HL-60/S4 (cell line): ENCODE results near the gene MYEOV.

ENCODE experiments used
- in situ Hi-C: fragments of 300-500 bp; cut with MboI; formaldehyde crosslinking; loops from 2 replicates; pipeline ENCODE4 v1.14.3; 2022; ENCODE audit warnings: low sequenced_read_pairs

Gene MYEOV

DNA sequence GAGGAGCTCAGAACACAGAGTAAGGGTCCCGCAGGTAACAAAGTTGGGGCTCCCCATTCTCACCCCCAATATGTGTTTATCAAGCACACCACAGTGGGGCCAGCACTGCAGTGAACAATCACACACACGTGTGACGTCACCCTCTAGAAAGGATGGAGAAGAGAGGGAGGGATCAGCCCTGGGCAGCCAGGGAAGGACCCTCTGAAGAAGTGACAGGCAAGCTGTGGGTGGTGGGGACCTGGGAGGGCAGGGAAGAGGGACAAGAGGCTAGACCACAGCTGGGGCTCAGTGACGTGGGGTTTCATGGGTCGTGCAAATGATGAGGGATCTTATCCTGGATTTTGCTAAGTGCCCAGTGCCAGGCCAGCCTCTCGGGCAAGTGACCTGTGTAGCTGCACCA is 28.7 kb upstream of the MYEOV start:
- in situ Hi-C loops: no loop called here

DNA sequence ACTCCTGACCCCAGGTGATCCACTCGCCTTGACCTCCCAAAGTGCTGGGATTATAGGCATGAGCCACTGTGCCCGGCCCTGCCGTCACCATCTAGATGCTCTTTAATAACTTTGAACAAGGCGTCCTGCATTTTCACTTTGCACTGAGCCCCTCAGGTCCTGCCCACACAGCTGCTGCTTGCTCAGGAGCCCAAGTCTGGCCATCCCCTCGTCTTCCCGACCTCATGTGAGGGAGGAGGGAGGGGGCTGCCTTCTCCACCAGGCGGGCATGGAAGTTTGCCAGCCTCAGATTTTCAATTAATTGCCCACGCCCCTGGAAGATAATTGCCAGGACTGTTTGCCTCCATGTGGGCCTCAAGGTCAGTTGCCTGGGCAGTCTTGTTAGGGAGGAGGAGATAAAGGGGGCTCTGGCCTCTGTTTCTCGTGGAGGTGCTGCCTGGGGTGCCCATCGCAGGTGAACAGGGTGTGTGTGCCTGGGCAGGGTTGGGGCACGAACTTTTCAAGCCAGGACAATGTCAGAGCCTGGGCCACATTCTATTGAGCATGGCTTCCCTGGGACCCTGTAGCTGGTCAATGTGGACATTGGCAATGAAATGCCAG is 27.9 kb upstream of the MYEOV start:
- in situ Hi-C loops: no loop called here

DNA sequence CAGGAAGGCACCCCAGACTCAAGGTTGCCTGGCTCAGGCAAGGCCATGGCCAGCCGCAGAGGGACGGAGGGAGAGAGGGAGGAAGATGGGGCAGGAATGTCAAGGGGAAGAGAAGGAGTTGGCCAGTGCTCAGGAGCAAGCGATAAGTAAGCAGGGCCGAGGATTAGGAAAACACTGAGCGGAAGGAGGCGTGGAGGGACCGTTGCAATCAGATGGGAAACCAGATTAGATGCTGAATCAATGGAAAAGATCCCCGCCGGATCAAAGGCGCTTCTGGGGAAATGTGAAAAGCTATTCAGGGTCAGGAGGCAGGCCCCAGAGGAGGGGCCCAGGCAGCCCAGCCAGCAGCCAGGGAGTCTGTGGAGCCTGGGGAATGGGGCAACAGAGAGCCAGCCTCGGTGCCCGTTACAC is 26.6 kb upstream of the MYEOV start:
- in situ Hi-C loops: no loop called here

DNA sequence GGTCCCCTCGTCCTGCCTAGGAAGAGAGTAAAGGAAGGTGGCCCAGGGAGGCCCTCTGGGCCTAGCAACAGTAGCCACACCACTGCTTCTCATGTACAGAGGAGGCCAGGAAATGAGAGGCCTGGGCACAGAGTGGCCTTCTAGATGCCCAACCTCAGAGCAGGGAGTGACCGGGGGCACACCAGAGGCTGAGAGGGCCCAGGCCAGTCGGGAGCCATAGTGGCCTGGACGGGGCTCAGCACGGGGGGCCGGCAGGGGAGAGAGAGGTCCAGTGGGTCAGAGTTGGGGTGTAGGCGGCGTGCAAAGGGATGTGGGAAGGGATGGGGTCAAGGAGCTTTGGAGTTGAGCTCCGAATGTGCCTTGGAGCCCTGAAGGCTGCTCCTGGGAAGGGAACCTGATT is 25.0 kb upstream of the MYEOV start:
- in situ Hi-C loops: no loop called here

DNA sequence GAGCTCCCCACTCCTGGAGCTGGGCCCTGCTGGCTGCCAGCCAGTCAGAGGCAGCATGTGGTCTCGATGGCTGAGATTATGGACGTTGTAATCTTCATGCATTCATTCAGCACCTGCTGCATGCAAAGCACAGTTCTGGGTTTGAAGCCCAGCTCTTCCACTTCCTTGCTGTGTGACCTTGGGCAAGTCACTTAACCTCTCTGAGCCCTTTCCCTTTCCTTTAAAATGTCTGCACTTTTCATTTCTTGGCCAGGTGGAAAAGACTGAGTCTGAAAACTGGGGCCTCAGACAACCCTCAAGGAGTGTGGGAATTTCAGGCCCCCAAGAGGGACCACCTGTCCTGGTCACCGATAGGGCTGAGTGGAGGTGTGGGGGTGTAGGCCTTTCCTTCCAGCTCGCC is 24.6 kb upstream of the MYEOV start:
- in situ Hi-C loops: no loop called here

DNA sequence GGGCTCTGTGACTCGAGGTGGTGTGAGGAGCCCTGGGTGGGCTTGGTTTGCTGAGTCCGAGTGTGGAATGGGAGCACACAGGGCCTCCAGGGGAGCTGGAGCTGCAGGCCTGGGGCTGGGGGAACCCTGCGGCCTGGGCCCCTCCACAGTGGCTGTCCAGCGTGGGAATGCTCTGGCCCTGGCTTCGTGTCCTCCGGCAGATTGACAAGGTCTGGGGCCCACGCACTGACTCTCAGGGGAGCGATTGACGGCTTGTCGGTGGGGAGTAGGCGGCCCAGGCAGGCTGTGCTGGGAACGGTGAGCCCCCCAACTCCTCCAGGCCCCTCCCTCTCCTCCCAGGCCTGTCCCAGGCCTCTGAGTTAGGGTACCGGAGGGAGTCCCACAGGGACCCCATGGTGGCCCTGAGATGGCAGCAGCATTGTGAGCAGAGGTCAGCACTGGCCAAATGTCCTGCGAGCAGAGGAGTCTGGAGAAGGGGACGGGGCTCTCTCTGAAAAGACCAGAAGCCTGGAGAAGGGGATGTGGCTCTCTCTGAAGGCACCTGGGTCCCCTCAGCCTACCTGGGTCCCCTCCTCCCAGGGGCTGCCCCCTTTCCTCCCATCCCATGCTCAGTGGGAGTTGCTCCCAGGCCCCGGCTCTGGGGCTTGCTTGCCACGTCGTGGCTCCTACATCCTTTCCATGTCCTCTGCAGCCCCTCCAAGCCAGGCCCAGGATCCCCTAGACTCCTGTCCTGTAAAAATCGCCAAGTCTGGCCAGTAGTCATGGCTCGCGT is 23.8 kb upstream of the MYEOV start:
- in situ Hi-C loops: no loop called here

DNA sequence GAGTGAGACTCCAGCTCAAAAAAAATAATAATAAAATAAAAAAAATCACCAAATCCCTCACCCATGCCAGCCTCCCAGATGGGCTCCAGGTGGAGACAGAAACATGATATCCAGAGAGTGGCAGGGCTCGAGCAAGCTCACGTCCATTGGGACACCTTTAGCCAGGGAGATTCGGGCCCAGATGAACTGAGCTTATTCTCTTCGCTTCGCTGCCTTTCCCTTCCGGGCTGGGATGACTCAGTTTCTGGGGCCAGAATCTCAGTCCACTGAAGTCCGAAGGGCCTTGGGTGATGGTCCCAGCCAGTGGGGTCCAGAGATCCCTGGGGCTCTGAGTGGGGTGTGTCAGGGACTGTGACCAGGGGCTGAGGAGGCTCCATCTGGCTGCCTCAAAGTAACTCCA is 23.0 kb upstream of the MYEOV start:
- in situ Hi-C loops: no loop called here

DNA sequence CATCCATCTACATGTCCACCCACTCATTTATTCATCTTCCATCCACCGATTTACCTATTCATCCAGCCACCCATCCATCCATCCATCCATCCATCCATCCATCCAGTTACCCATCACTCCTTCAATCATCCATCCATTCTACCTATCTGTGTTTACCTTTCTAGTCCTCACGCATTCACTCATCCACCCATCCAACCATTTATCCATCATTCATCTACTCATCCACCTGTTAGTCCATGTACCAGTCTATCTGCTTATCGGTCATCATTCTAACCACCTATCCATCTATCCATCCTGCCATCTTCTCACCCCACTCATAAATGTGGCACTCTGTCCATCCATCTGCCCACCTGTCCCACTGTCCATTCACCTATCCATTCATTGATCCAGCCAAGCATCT is 21.9 kb upstream of the MYEOV start:
- in situ Hi-C loops: no loop called here

DNA sequence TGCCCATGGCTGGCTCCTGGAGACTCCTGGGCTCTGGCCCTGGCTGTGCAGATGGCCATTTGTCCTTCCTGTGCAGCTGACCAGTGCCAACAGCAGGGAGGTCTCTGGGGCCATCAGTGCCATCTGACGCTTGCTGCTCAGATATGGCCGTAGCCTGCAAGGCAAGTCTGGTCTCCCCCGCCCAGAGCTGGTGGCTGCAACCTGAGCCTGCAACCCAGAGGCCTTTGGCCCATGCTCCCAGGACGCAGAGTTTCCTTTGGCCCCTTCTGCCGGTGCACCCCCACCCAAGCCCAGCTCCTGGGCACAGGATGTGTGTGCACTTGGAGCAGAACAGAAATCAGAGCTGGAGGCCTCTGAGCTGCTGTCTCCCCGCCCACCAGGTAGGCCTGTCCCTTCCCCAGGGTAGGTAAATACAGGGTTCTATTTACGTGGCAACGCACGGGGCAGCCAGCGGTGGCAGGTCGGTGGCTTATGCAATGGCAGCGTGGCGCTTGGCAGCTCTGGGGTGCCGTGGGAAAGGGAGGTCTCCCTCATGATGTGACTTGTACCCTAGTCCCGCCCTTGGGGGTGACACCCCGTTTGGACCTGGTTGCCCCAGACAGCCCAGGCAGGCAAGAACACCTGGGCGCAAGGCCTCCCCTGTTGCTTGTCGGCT is 21.0 kb upstream of the MYEOV start:
- in situ Hi-C loops: no loop called here

DNA sequence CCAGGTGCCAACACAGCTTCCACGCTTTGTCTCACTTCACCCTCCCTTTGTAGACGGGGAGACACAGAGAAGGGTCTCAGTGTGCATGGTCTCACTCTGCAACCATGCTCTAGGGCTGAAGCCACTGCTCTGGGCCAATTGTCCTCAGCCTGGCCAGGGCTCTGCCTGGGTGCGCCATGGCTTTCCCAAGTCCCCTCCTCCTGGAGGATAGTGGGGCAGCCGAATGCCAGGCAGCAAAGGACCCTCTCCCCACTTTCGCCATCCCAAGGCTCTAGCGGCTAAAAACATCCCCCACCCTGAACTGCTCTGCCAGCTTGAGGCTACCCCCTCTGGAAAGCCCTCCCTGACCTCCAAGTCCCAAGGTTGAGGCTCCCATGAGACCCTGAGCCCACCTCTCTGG is 20.4 kb upstream of the MYEOV start:
- in situ Hi-C loops: no loop called here

DNA sequence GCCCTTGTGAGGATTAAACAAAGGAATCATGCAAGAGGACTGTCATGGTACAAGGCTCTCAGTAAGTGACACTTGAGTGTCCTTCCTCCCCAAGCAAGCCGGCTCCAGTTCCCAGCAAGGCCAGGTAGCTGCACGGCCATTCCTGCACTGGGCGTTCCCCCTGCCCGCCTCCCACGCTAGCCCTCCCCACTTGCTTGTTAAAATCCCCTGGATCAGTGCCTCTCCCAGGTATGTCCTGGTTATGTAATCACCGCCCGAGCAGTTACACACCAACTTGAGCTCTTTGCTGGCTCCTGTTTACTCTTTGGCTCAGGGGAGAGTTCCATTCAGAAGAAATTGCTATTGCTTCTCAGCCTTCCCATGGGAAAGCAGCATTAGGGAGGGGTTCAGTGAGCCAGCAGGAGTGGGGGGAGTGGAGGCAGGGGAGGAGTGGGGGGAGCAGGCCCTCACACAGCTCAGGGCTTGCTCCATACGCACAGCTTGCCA is 19.4 kb upstream of the MYEOV start:
- in situ Hi-C loops: no loop called here

DNA sequence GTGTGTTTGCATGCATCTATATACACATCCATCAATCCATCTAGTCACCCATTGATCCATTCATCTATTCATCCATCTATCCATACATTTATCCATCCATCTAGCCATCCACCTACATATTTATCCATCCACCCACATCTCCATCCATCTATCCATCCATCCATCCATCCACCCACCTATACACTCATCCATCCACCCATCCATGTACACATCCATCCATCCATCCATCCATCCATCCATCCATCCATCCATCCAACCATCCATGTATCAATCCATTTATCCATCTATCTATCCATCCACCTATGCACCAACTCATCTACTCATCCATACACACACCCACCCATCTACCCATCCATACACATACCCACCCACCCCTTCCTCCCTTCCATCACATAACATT is 18.8 kb upstream of the MYEOV start:
- in situ Hi-C loops: no loop called here

DNA sequence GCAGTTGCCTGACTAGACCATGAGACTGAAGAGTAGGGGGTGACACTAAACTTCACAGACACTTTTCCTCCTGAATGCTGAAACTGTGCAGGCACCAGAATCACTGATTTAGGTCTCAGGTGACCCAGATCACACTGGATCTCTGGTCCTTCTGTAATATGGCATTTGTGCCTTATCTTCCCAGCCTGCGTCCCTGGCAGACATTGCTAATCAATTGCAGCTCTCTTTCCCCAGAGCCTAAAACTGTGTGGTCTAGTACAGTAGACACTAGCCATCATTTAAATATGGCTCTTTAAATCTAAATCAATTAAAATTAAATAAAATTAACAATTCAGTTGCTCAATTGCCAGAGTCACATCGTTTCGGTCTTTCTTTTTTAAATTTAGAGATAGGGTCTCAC is 17.8 kb upstream of the MYEOV start:
- in situ Hi-C loops: no loop called here

DNA sequence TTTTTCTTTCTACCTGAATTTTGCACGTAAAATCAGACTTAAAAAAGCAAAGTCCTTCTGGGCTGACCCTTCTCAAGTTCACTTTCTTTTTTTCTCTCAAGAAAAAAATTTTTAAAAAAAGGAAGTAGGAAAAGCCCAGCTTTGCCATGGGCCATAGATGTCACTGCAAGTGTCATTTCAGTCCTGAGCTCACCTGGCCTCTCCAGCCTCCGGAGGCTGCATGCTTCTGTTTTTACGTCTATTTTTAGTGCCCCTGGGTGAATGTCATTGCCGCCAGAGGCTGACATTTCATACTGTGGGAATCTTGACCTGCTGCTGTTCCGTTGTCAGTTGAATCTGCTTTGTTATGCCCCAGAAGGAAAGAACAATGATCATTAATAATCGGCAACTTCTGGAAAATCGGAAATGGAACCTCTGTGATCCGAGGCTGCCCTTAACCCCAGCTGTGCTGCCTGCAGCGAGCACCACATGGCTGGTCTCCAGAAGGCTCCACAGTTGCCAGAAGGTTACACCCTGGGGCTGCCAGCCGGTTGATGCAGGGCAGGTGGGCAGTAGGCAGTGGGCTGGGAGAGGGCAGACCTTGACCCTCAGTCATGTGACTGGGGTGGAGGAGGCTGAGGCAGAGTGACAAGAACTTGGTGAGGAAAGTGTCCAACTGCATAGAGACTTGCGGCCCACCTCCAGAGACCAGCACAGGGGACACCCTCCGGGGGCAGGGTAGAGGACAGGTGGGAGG is 16.7 kb upstream of the MYEOV start:
- in situ Hi-C loops: no loop called here

DNA sequence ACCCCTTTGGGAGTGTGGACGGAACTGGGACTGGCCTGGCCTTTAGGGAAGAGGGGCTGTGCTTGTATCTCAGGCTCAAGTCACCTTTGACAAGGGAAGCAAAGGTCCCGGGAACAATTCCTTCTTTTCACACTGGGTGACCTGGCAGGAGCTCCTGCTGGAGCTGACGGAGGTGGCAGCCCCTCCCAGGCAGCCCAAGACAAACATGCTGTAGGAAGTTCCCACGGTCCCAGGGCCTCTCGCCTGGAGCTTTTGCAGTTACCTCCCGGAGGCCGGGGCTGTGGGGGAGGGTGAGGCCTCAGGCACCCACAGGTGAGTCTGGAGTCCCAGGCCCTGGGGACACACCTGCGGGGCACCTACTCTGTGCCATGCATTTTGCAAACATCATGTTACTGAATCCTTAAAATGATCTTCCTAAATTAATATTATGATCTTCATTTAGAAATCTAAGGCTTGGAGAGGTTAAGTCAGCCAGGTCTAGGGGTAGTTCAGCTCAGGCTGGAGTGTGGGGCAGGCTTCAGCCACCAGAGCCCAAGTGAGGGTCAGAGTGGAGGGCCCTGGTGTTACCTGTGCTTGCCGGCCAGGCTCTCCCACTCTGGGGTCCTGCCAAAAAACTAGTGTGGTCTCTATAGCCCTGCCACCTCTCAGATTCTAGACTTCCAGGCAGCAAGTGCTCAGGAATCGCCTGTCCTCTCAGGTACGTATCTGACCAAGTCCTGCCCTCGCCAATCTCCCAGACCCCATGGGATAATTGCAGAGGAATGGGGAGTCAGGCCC is 15.7 kb upstream of the MYEOV start:
- in situ Hi-C loops: no loop called here

DNA sequence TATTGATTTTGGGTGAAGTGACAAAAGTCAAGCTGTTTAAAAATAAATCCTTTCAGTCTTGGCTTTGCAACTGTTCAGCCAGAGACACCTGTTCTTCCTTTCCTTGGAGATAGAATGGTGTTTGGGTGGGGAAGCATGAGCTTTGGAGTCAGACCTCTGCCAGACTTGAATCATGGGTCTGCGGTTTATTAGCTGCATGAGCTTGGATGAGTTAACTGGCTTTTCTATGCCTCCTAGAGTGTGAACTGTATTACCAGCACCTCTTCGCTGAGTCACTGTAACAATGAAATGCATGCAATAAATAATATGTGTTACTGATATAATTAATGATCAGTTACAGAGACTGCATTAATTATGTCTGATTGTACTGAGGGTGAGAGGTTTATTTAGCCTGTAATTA is 13.5 kb upstream of the MYEOV start:
- in situ Hi-C loops: loop anchor here (10.0 kb wide), 1 partner anchor 384 kb away; no protein-coding TSS in a partner anchor

DNA sequence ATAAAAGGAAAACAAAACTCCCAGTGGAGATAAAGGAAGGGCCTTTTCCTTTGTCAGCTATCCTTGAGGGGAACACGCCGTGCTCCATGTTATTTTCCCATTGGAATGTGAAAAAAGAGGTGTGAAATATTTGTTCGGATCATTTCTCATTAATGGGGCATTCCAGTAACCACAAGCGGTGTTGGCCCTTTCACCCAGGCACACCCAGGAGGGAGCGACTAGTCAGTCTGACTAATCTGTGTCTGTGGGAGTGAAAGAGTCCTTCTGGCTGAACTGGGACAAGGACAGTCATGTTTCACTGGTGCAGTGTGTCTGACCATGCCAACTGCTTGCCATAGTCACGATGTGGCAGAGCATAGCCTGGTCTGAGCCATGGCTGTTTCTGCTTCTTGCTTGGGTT is 13.0 kb upstream of the MYEOV start:
- in situ Hi-C loops: loop anchor here (10.0 kb wide), 1 partner anchor 384 kb away; no protein-coding TSS in a partner anchor

DNA sequence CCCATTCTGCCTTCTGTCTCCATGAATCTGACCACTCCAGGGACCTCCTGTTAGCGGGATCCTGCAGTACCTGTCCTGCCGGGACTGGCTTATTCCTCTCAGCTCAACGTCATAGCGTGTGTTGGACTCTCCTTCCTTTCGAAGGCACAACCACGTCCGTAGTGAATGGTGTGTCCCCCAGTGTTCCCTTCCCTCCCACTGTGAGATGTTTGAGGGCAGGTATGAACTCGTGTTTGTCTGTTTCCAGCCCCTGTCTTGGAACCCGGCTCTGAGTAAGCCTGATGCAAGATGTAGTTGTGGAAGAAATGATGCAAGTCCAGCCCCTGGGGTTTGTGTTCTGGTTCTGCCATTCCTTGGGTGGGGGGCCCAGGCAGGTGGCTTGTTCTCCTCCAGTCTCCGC is 10.5 kb upstream of the MYEOV start:
- in situ Hi-C loops: loop anchor here (10.0 kb wide), 1 partner anchor 381 kb away; no protein-coding TSS in a partner anchor

DNA sequence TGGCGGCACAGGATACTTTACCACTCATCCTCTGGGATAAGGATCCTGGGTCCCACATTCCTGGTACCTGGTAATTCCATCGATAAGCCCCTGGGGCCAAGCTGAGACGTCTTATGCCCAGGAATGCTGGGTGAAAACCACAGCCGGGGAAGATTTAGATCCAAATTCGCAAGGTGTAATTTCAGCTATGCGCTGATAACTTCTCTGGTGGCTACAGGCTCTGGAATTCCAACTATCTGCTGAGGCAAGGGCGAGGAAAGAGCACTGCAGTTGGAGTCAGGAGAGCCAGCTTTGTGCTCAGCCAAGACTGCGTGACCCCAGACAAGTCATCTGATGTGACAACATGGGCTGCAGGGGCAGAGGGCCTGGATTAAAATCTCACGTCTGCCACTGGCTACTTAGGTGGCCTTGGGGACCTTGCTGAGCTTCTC is 9.9 kb upstream of the MYEOV start:
- in situ Hi-C loops: loop anchor here (10.0 kb wide), 1 partner anchor 381 kb away; no protein-coding TSS in a partner anchor

DNA sequence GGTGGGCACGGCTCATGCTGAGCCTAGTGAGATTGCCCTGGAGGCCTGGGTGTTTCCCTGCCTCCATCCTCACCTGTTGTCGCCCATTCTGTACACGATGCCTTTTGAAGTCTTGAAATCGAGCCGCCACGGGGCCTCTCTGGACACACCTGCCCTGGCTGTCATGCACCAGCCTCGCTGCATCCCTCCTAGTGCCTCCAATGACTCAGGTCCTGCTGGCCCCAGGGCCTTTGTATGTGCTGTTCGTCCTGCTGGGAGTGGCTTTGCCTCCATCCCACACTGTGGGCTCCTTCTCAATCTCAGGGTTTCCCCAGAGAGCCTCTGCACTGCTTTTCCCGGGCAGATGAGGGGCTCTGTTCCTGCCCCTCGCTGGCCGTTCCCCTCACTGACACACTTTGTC is 8.9 kb upstream of the MYEOV start:
- in situ Hi-C loops: loop anchor here (10.0 kb wide), 1 partner anchor 380 kb away; no protein-coding TSS in a partner anchor
